ENCODE data around the gene ITIH5.

ITIH5 gene

GRCh38 chr10:7518693-7519092, 148.1 kb downstream of the ITIH5 start:
- no peak for DNase-seq (ENCODE audit: low read depth in 2 of 2)

DNA sequence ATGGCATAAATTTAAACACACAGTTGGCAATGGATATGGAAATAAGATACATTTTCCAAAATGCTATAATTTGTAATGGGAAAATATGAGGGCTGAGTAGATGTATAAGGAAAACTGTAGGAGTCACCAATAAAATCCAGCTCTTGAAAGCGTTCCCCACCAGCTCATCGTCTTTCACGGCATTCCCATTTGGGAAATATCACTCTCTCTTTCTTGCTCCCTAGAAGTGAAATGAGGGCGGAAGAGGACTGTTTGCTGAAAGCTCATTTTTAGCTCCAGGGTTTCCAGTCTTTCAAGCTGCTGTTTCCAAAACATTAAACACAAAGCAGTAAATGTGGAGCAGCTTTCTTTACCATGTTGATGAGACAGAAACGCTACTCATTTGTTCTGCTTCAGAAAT, 151.3 kb downstream of the ITIH5 start:
- no peak for DNase-seq (ENCODE audit: low read depth in 2 of 2)

GRCh38 chr10:7513936-7514335, 152.8 kb downstream of the ITIH5 start:
- no peak for DNase-seq (ENCODE audit: low read depth in 2 of 2)

DNA sequence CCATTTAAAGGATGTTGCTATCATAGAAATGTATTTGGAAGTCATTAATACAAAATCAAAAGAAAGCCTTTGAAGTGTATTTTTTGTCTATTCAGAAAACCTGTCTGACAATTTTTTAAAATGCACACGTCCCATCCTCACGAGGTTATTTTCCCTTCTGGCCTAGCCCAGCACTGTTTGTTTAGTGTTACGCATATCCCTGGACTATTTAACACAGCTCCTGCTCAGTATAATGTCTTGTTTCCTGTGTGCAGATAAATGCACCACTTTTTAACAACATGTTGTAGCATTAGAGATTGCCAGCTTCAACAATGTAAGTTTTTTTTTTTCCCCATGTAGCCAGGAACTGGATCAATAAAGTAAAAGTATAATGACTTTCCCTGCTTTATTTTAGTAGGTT, 153.3 kb downstream of the ITIH5 start:
- no peak for DNase-seq (ENCODE audit: low read depth in 2 of 2)

DNA sequence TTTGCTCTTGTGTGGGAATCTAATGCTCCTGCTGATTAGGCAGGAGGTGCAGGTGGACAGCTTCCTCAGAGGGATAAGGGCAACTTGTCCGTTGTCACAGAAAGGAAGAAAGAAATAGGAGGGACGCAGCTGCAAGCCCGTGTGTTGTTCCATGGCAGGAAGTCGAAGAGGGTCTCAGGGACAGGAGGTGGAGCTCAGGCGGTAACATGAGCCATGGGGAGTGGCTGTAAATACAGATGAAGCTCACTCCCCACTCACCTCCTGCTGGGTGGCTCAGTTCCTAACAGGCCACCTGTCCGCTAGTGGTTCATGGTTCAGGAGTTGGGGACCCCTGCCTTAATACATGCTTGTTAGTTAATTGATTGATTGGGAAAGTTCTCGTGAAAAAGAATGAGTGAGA, 154.3 kb downstream of the ITIH5 start:
- DNase-seq (ENCODE audit: low read depth in 2 of 2): no peak

- no peak for DNase-seq (ENCODE audit: low read depth in 2 of 2)
Measured at GRCh38 chr10:7511612-7512011, 155.2 kb downstream of the ITIH5 start.

Measured in stimulated activated CD4-positive, alpha-beta T cell treated with anti-CD3 and anti-CD28 coated beads, Interleukin-4, amount 100 ng/mL, for 48 hours (primary cell).